Liver (tissue), 9 donors: ENCODE measurements around the gene CDKL5. TPM values are rescaled to one million over a fixed set of nuclear protein-coding genes. Genes with fewer than 3 reads are reported as not detected.

Experiments
- DNase-seq: peaks from one replicate; pipeline ENCODE4 v3.0.0-alpha.2; 2017; ENCODE audit warnings: low spot score
- H3K27ac ChIP-seq, 2 donors: one replicate each; pipeline ENCODE4 v1.7.0; 2013; ENCODE audit warnings: inconsistent platforms in 2 of 2, low read length in 2 of 2, control low read depth in 1 of 2, low read depth in 1 of 2, mild to moderate bottlenecking in 1 of 2
- H3K27me3 ChIP-seq, 4 donors: one replicate each; pipeline versions ENCODE4 v1.6.1 to v1.7.0; 2013; ENCODE audit warnings: low read length in 3 of 4, inconsistent platforms in 1 of 4, mild to moderate bottlenecking in 1 of 4, moderate library complexity in 1 of 4; ENCODE audit not compliant: control insufficient read depth in 4 of 4, insufficient read depth in 4 of 4
- H3K36me3 ChIP-seq, 4 donors: one replicate each; pipeline versions ENCODE4 v1.6.1 to v1.7.0; 2013; ENCODE audit warnings: low read length in 3 of 4, mild to moderate bottlenecking in 3 of 4, low read depth in 1 of 4, moderate library complexity in 1 of 4; ENCODE audit not compliant: control insufficient read depth in 4 of 4, insufficient read depth in 3 of 4
- H3K4me1 ChIP-seq, 4 donors: one replicate each; pipeline versions ENCODE4 v1.6.1 to v1.7.0; 2013; ENCODE audit warnings: low read length in 3 of 4, mild to moderate bottlenecking in 3 of 4, moderate library complexity in 1 of 4; ENCODE audit not compliant: control insufficient read depth in 4 of 4, insufficient read depth in 4 of 4
- H3K4me3 ChIP-seq, 3 donors: one replicate each; pipeline versions ENCODE4 v1.6.1 to v1.7.0; 2013; ENCODE audit warnings: low read length in 3 of 3, control low read depth in 1 of 3, low read depth in 1 of 3, mild to moderate bottlenecking in 1 of 3
- H3K9ac ChIP-seq, 2 donors: one replicate each; pipeline ENCODE4 v1.7.0; 2013; ENCODE audit warnings: low read length in 2 of 2, mild to moderate bottlenecking in 2 of 2, moderate library complexity in 2 of 2, control low read depth in 1 of 2, low read depth in 1 of 2
- H3K9me3 ChIP-seq, 4 donors: one replicate each; pipeline versions ENCODE4 v1.6.1 to v1.7.0; 2013; ENCODE audit warnings: low read length in 3 of 4; ENCODE audit not compliant: control insufficient read depth in 4 of 4
- EGR1 ChIP-seq, 2 donors: IDR thresholded peaks; 2 replicates each; pipeline ENCODE4 v1.6.1; 2016 to 2018; ENCODE audit warnings: antibody characterized with exemption in 2 of 2, low read depth in 2 of 2
- FOXA1 ChIP-seq: IDR thresholded peaks from 2 replicates; pipeline ENCODE4 v1.6.1; 2016; ENCODE audit warnings: antibody characterized with exemption
- FOXA2 ChIP-seq: IDR thresholded peaks from 2 replicates; pipeline ENCODE4 v1.6.1; 2016; ENCODE audit warnings: antibody characterized with exemption
- GABPA ChIP-seq, 2 donors: IDR thresholded peaks in 1 of 2; conservative IDR thresholded peaks in 1 of 2; 2 replicates each; pipeline ENCODE4 v1.6.1; 2016; ENCODE audit warnings: antibody characterized with exemption in 2 of 2, mild to moderate bottlenecking in 1 of 2, moderate library complexity in 1 of 2
- HNF4A ChIP-seq, 2 donors: conservative IDR thresholded peaks; 2 replicates each; pipeline ENCODE4 v1.6.1; 2016; ENCODE audit warnings: antibody characterized with exemption in 2 of 2, mild to moderate bottlenecking in 2 of 2
- HNF4G ChIP-seq: IDR thresholded peaks from 2 replicates; pipeline ENCODE4 v1.6.1; 2016; ENCODE audit warnings: antibody characterized with exemption
- NR2F2 ChIP-seq: IDR thresholded peaks from 2 replicates; pipeline ENCODE4 v1.6.1; 2016; ENCODE audit warnings: antibody characterized with exemption
- RAD21 ChIP-seq, 2 donors: IDR thresholded peaks; 2 replicates each; pipeline ENCODE4 v1.6.1; 2016; ENCODE audit warnings: antibody characterized with exemption in 2 of 2, mild to moderate bottlenecking in 2 of 2
- REST ChIP-seq: IDR thresholded peaks from 2 replicates; pipeline ENCODE4 v1.6.1; 2016; ENCODE audit warnings: antibody characterized with exemption, mild to moderate bottlenecking
- RXRA ChIP-seq, 2 donors: IDR thresholded peaks; 2 replicates each; pipeline ENCODE4 v1.6.1; 2017 to 2018; ENCODE audit warnings: antibody characterized with exemption in 2 of 2, mild to moderate bottlenecking in 1 of 2
- SP1 ChIP-seq: IDR thresholded peaks from 2 replicates; pipeline ENCODE4 v1.6.1; 2018; ENCODE audit warnings: antibody characterized with exemption, mild to moderate bottlenecking
- TAF1 ChIP-seq: conservative IDR thresholded peaks from 2 replicates; pipeline ENCODE4 v1.6.1; 2016; ENCODE audit warnings: antibody characterized with exemption, mild to moderate bottlenecking
- YY1 ChIP-seq: IDR thresholded peaks from 2 replicates; pipeline ENCODE4 v1.6.1; 2016; ENCODE audit warnings: antibody characterized with exemption, mild to moderate bottlenecking
- ZBTB33 ChIP-seq: IDR thresholded peaks from 2 replicates; pipeline ENCODE4 v1.6.1; 2016; ENCODE audit warnings: antibody characterized with exemption
- WGBS: extraction: QIAGEN DNeasy Blood & Tissue Kit; methylation state at CpG from one replicate; pipeline ENCODE4 v1.1.7; 2013; 5-methylcytosine and 5-hydroxymethylcytosine counted together
- polyA plus RNA-seq, 2 donors: library from polyadenylated mRNA; stranded (reverse) in 1 of 2; unstranded in 1 of 2; fragments of 200-250 nt in 1 of 2; fragments of >200 nt in 1 of 2; fragmentation: Nextera tagmentation in 1 of 2; extraction: Ambion mirVana in 1 of 2; gene quantifications; one replicate each; pipeline versions ENCODE4 v1.2.1 to v1.2.3, GENCODE V29; 2013 to 2015
- total RNA-seq, 2 donors: library from RNA; depleted of rRNA; stranded (reverse); fragments of >200 nt; gene quantifications; one replicate each; pipeline ENCODE4 v1.2.3, GENCODE V29; 2014
- TF ChIP-seq, protein P1 (sequence below): fragments of 150-350 bp; IDR thresholded peaks from 2 replicates; pipeline ENCODE4 v1.5.1; 2017; ENCODE audit warnings: improper control_type of control experiment, low read depth, low read length; ENCODE audit not compliant: missing input control
- TF ChIP-seq, protein P2 (sequence below): IDR thresholded peaks from 2 replicates; pipeline ENCODE4 v1.6.1; 2016; ENCODE audit warnings: antibody characterized with exemption
- TF ChIP-seq, protein P3 (sequence below): IDR thresholded peaks from 2 replicates; pipeline ENCODE4 v1.6.1; 2016; ENCODE audit warnings: antibody characterized with exemption
- donor health status: healthy.
- donor health status: healthy.
- donor health status: healthy.
- donor health status: healthy.
- donor health status: healthy.

The CDKL5 gene
- total and polyA plus RNA-seq, 4 donors: 0.59 to 3.3 (median 2.0) TPM

DNA sequence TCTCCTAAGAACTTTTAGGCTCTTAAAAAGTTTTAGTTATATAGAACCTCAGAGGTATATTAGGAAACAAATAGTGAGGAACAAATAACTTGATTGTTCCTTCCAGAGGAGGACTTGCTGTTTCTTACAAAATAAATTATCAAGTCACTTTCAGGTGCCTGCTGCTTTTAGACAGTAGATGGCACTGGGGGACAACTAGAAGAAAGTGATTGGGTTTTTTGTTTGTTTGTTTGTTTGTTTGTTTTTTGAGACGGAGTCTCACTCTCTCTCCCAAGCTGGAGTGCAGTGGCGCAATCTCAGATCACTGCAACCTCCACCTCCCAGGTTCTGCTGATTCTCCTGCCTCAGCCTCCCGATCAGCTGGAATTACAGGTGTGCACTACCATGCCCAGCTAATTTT is 35.4 kb upstream of the CDKL5 start:
- no peaks in the 10 kb centered on the region for H3K9me3 ChIP-seq
- no peak for DNase-seq
- TF ChIP-seq FOXA2 (no peak), RAD21 (IDR thresholded peaks at IDR 0.05) (peak in 1 of 2 donors; percentile 8)
- TF ChIP-seq, protein P1, sequence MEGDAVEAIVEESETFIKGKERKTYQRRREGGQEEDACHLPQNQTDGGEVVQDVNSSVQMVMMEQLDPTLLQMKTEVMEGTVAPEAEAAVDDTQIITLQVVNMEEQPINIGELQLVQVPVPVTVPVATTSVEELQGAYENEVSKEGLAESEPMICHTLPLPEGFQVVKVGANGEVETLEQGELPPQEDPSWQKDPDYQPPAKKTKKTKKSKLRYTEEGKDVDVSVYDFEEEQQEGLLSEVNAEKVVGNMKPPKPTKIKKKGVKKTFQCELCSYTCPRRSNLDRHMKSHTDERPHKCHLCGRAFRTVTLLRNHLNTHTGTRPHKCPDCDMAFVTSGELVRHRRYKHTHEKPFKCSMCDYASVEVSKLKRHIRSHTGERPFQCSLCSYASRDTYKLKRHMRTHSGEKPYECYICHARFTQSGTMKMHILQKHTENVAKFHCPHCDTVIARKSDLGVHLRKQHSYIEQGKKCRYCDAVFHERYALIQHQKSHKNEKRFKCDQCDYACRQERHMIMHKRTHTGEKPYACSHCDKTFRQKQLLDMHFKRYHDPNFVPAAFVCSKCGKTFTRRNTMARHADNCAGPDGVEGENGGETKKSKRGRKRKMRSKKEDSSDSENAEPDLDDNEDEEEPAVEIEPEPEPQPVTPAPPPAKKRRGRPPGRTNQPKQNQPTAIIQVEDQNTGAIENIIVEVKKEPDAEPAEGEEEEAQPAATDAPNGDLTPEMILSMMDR: peak; percentile 8
- no peak overlapping the region for H3K4me3 ChIP-seq
- H3K27ac ChIP-seq: no peak overlapping the region
- 67% methylated on average over 3 of the region's 3 CpGs for WGBS
- no peaks in the 10 kb centered on the region for H3K27me3 ChIP-seq
- H3K9ac ChIP-seq: no peak overlapping the region
- peaks cover 0 to 8% (median 5%) of the 10 kb centered on the region in 4 donors for H3K4me1 ChIP-seq
- H3K36me3 ChIP-seq: no peaks in the 10 kb centered on the region

GRCh38 chrX:18390941-18391538 is 34.4 kb upstream of the CDKL5 start:
- WGBS: 17% methylated on average over 9 of the region's 9 CpGs
- Histone ChIP-seq H3K9me3 (no peaks in the 10 kb centered on the region), H3K36me3 (no peaks in the 10 kb centered on the region), H3K27ac (no peak overlapping the region), H3K9ac (no peak overlapping the region), H3K4me3 (no peak overlapping the region), H3K4me1 (peaks cover 0 to 15% (median 9%) of the 10 kb centered on the region in 4 donors), H3K27me3 (no peaks in the 10 kb centered on the region)
- TF ChIP-seq HNF4A (conservative IDR thresholded peaks at IDR 0.05) (no peak), EGR1 (IDR thresholded peaks at IDR 0.05; ENCODE audit: low read depth in 2 of 2) (no peak), YY1 (no peak), ZBTB33 (no peak), REST (no peak), FOXA1 (no peak), NR2F2 (no peak), RXRA (IDR thresholded peaks at IDR 0.05) (no peak), SP1 (no peak), RAD21 (IDR thresholded peaks at IDR 0.05) (peak; percentile 81 to 88), GABPA (IDR thresholded peaks at IDR 0.05 in 1 of 2, conservative IDR thresholded peaks at IDR 0.05 in 1 of 2) (no peak), FOXA2 (no peak), HNF4G (no peak), TAF1 (no peak)
- TF ChIP-seq, protein P1: peak; percentile 70
- TF ChIP-seq, protein P2, sequence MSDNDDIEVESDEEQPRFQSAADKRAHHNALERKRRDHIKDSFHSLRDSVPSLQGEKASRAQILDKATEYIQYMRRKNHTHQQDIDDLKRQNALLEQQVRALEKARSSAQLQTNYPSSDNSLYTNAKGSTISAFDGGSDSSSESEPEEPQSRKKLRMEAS: no peak
- TF ChIP-seq, protein P3, sequence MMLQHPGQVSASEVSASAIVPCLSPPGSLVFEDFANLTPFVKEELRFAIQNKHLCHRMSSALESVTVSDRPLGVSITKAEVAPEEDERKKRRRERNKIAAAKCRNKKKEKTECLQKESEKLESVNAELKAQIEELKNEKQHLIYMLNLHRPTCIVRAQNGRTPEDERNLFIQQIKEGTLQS: no peak
- peak; percentile 51 for DNase-seq
